Ovary (tissue), 9 donors: ENCODE measurements around the gene SLC46A1. TPM values are rescaled to one million over a fixed set of nuclear protein-coding genes. Genes with fewer than 3 reads are reported as not detected.

Experiments used
- DNase-seq, 5 donors: peaks; one replicate each; pipeline ENCODE4 v3.0.0-alpha.2; 2019 to 2020
- H3K27ac ChIP-seq, 2 donors: fragments of 200-600 bp; one replicate each; pipeline versions ENCODE4 v1.5.1 to v1.8.0; 2019 to 2022
- H3K27me3 ChIP-seq: fragments of 200-600 bp; one replicate; pipeline ENCODE4 v1.8.0; 2022
- H3K36me3 ChIP-seq: fragments of 200-600 bp; sonication (generic); one replicate; pipeline ENCODE4 v1.5.1; 2019
- H3K4me1 ChIP-seq: one replicate; pipeline ENCODE4 v1.8.1; 2013; ENCODE audit warnings: mild to moderate bottlenecking, moderate library complexity; ENCODE audit not compliant: insufficient read depth
- H3K4me3 ChIP-seq: fragments of 200-600 bp; sonication (generic); one replicate; pipeline ENCODE4 v1.5.1; 2017
- H3K9me3 ChIP-seq, 2 donors: fragments of 200-600 bp in 1 of 2; sonication (generic) in 1 of 2; one replicate each; pipeline versions ENCODE4 v1.5.1 to v1.8.1; 2013 to 2019; ENCODE audit warnings: mild to moderate bottlenecking in 1 of 2, moderate library complexity in 1 of 2
- CTCF ChIP-seq, 3 donors: fragments of 450-650 bp in 2 of 3; fragments of 200-600 bp in 1 of 3; IDR thresholded peaks; one replicate each; pipeline versions ENCODE4 v1.5.1 to v1.8.0; 2016 to 2022; ENCODE audit warnings: antibody characterized with exemption in 3 of 3, mild to moderate bottlenecking in 1 of 3
- EP300 ChIP-seq: sonication (generic); formaldehyde crosslinking; IDR thresholded peaks from one replicate; pipeline ENCODE4 v1.6.1; 2017; ENCODE audit warnings: antibody characterized with exemption
- POLR2A ChIP-seq: fragments of 450-650 bp; IDR thresholded peaks from one replicate; pipeline ENCODE4 v1.6.1; 2017; ENCODE audit warnings: antibody characterized with exemption, mild to moderate bottlenecking, moderate library complexity
- WGBS, 3 donors: extraction: QIAGEN DNeasy Blood & Tissue Kit in 1 of 3; methylation state at CpG; one replicate each; pipeline versions ENCODE4 v1.1.5 to v1.1.7; 2013 to 2017; 5-methylcytosine and 5-hydroxymethylcytosine counted together
- intact Hi-C, 4 donors: fragments of 100-400 bp; cut with DNase I; formaldehyde crosslinking; loops; one replicate each; pipeline versions ENCODE4 v1.11.0 to v1.15.1; 2022 to 2023
- polyA plus RNA-seq, 2 donors: library from polyadenylated mRNA; stranded (reverse); fragments of 200-250 nt in 1 of 2; fragments of 350-450 nt in 1 of 2; fragmentation: Illumina TruSeq in 1 of 2; extraction: RNeasy Lipid Tissue Mini Kit (QIAGEN cat#74804) in 1 of 2; gene quantifications; one replicate each; pipeline ENCODE4 v1.2.3, GENCODE V29; 2013 to 2014
- total RNA-seq, 7 donors: library from RNA; depleted of rRNA in 2 of 7; stranded (reverse); fragments of >200 nt in 2 of 7; fragmentation: NEBNext Ultra II Directional in 3 of 7; extraction: Animal tissue kit (Norgen Biotek cat#: 25700) in 3 of 7; gene quantifications; one replicate each; pipeline versions ENCODE4 v1.1.0 to v1.2.4, GENCODE V29; 2016 to 2023
- donor health status: DM: no; HTN: no; CAD: no; lungs with moderate emphysema.
- donor health status: DM: no; HTN: no; CAD: no.
- donor health status: Bipolar disorder and iron deficiency.
- donor health status: DM: yes; HTN: yes; CAD: no.
- donor health status: DM: no; HTN: no; CAD: no.
- donor health status: DM: yes; HTN: yes; CAD: no.

The SLC46A1 gene
- total and polyA plus RNA-seq, 9 donors = 4.0 to 32.2 (median 12.2) TPM

GRCh38 chr17:28365487-28365886 lies 40.5 kb downstream of the SLC46A1 start:
- no peak for DNase-seq
- Histone ChIP-seq H3K27me3 (no peaks in the 10 kb centered on the region), H3K36me3 (no peaks in the 10 kb centered on the region), H3K9me3 (no peaks in the 10 kb centered on the region), H3K4me1 (no peaks in the 10 kb centered on the region), H3K4me3 (no peak overlapping the region), H3K27ac (no peak overlapping the region)
- no peak for TF ChIP-seq CTCF (IDR thresholded peaks at IDR 0.05)
- TF ChIP-seq POLR2A = no peak
- intact Hi-C loops = no loop called here
- WGBS, 3 donors = 83 to 91% (median 84%) methylated on average over 3 of the region's 3 CpGs

- no peak within 1 kb of the TSS for H3K27ac ChIP-seq
- H3K4me3 ChIP-seq = no peak within 1 kb of the TSS
- no peak for DNase-seq
- H3K27me3 ChIP-seq = no peaks in the 10 kb centered on the region
- no peaks in the 10 kb centered on the region for H3K4me1 ChIP-seq
- no peaks in the 10 kb centered on the region for H3K9me3 ChIP-seq
- intact Hi-C loops = no loop called here
- H3K36me3 ChIP-seq = no peaks in the 10 kb centered on the region
- no peak for TF ChIP-seq POLR2A
- TF ChIP-seq EP300 = no peak
- no peak for TF ChIP-seq CTCF (IDR thresholded peaks at IDR 0.05)
- 85 to 91% (median 87%) methylated on average over 13 of the region's 13 CpGs for WGBS, 3 donors
These were observed 41.2 kb downstream of the SLC46A1 start, which contains the start of gene SEBOX for GRCh38 chr17:28364665-28365363. Gene SEBOX, minus strand, starts transcription at chr17:28365199. Its CDS starts 48 bp downstream, at chr17:28365151.

DNA sequence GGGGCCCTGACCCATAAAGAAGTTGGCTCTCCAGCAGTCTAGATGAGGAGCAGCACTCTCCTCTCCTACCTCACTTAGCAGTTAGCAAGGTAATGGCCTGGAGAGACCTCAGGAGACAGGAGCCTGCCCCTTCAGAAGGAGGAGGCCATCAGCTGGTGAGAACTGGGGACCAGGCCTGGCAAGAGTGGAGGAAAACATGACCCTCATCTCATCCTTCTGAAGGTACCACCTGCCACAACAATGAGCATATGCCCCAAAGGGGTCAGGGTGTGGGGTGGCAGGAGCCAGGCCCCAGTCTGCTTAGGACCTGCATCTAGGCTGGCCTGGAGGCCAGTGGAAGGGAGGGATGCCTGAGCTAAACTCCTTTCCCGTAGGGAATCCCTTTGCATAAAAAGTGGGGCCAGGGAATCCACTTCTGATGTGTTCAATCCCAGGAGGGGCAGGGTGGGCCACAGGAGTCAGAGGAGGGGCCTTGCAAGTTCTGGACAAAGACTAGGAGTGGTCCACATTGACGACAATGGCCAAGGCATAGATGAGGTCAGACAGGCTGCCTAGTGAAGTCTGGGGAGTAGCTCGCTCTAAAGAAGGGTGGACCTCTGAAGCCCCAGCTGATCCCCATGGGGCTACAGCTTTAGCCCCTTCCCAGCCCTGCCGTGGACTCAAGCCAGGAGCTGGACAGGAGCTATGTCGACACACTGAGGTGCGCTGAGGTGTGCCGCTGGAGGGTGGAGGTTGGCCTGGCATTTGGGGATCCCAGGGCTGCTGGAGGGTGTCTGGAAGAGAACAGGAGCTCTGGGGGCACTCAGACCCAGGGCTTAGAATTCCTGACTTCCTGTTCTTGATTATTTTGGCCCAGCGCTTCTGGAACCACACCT lies 42.0 kb downstream of the SLC46A1 start:
- DNase-seq = no peak
- Histone ChIP-seq H3K27me3 (no peaks in the 10 kb centered on the region), H3K9me3 (no peaks in the 10 kb centered on the region), H3K27ac (no peak overlapping the region), H3K36me3 (no peaks in the 10 kb centered on the region), H3K4me3 (no peak overlapping the region), H3K4me1 (no peaks in the 10 kb centered on the region)
- TF ChIP-seq POLR2A (no peak), CTCF (IDR thresholded peaks at IDR 0.05) (no peak), EP300 (no peak)
- 80 to 84% (median 83%) methylated on average over 8 of the region's 8 CpGs for WGBS, 3 donors
- intact Hi-C loops = no loop called here

DNA sequence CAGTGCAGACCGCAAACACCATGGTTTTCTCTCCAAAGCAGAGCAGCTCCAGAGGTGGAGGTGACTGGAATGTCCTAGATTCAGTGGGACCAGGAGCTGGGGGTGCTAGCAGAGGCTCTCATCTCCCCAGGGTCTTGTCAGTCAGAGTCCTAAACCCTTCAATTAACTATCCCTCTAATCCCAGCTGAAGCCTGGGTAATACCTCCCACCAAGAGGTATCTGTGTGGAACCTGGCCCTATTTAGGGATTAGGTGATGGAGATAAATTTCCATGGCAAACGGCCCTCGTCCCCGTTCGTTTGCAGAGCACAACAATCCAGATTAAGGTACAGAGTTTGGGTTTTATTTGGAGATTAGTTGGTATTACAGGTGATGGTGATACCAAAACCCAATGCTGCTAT lies 42.8 kb downstream of the SLC46A1 start:
- no peaks in the 10 kb centered on the region for H3K9me3 ChIP-seq
- intact Hi-C loops = no loop called here
- peaks cover 1% of the 10 kb centered on the region for H3K4me1 ChIP-seq
- H3K4me3 ChIP-seq = no peak overlapping the region
- H3K36me3 ChIP-seq = no peaks in the 10 kb centered on the region
- no peak overlapping the region for H3K27ac ChIP-seq
- 82 to 88% (median 87%) methylated on average over 5 of the region's 5 CpGs for WGBS, 3 donors
- TF ChIP-seq CTCF (IDR thresholded peaks at IDR 0.05) (no peak), EP300 (no peak), POLR2A (no peak)
- no peaks in the 10 kb centered on the region for H3K27me3 ChIP-seq
- DNase-seq = no peak
